D721Med (cell line): Measurements from ENCODE around the gene PMEPA1.
"Not testable (repeated sequence)": the region's sequence is repeated elsewhere in the genome, so short reads cannot be mapped to it uniquely, and the experiment has no call there.

Experiments used
- DNase-seq: peaks from one replicate; pipeline ENCODE4 v3.0.0; 2011; ENCODE audit warnings: low spot score; ENCODE audit not compliant: insufficient read length
- FAIRE-seq: peaks from 2 replicates; lab custom pipeline; 2011; peaks lifted over from hg19 to GRCh38; lab: Jason Lieb, UNC
- CTCF ChIP-seq: IDR thresholded peaks from 2 replicates; pipeline ENCODE4 v1.5.1; 2012; ENCODE audit warnings: mild to moderate bottlenecking, control low read depth; ENCODE audit not compliant: insufficient read depth; ENCODE audit errors: missing control alignments

Gene PMEPA1

GRCh38 chr20:57638895-57639236 is 70.9 kb downstream of the PMEPA1 start:
- no peak for TF ChIP-seq CTCF
- FAIRE-seq (no peak), DNase-seq (no peak)

DNA sequence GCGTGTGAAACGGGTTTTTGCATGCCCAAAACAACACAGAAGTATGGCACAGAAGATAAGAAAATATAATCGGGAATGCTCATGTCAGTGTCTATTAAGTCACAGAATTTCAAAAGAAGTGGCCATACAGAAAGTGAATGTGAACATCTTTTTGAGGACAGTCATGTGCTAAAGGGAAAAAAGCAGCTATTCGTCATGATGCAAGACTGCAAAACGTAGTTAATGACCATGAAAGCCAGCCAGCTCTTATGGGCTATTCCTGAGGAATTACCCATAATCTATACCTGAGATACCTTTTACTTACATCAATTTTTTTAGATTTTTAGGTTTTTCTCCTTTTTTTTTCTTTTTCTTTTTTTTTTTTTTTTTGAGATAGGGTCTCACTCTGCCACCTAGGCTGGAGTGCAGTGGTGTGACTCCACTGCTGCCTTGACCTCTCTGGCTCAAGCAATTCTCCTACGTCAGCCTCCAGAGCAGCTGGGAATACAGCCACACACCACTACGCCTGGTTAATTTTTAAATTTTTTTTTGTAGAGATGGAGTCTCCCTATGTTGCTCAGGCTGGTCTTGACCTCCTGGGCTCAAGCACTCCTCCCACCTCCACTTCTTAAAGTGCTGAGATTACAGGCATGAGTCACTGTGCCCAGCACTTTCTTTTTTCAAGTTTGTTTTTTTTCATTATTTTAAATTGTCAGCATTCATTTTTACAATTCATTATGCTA is 71.5 kb downstream of the PMEPA1 start:
- DNase-seq, result no peak
- no peak for TF ChIP-seq CTCF
- FAIRE-seq, result no peak

DNA sequence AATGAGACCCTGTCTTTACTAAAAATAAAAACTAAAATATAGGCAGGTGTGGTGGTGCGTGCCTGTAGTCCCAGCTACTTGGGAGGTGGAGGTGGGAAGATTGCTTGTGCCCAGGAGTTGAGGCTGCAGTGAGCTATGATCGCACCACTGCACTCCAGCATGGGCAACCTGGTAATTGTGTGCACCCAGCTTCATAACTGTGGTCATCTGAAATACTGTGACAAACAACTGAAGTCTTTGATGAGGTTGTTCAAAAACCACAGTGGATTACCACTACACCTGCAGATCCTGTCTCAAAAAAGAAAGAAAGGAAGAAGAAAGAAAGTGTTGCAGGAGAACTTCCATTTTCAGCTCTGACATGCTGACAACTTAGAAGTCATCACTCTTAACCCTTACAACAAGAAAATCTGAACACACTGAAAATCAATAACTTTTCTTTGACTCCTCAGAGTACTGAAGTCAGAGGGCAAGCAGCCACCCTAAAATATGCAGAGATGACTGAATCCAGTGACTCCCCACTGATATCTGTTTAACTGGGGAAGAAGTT is 75.8 kb downstream of the PMEPA1 start:
- FAIRE-seq (no peak), DNase-seq (no peak)
- TF ChIP-seq CTCF, result no peak

DNA sequence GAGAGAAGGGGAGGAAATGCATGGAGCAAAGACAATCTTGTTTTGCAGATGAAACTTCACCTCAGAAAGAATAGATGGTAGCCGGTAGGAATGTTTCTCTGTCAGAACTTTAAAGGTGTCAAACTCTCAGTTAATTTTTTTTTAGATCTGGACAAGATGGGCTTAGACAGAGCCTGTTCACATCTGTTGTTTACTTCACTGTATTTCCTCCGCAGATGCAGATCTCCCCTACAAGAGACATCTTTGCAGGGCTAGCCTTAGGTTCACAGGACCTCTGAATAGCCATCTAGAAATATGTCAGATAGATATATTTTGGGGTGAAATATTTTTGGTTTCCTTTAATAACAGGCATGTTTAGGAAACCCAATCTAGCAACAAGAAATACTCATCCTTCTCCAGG is 77.5 kb downstream of the PMEPA1 start:
- DNase-seq (no peak), FAIRE-seq (no peak)
- TF ChIP-seq CTCF, result no peak

GRCh38 chr20:57630061-57630460 is 79.8 kb downstream of the PMEPA1 start:
- FAIRE-seq, result no peak
- no peak for DNase-seq

GRCh38 chr20:57629491-57629901 is 80.3 kb downstream of the PMEPA1 start:
- not testable (repeated sequence) for FAIRE-seq, DNase-seq

More at GRCh38 chr20:57630061-57630460, 79.8 kb downstream of the PMEPA1 start:
- no peak for TF ChIP-seq CTCF

DNA sequence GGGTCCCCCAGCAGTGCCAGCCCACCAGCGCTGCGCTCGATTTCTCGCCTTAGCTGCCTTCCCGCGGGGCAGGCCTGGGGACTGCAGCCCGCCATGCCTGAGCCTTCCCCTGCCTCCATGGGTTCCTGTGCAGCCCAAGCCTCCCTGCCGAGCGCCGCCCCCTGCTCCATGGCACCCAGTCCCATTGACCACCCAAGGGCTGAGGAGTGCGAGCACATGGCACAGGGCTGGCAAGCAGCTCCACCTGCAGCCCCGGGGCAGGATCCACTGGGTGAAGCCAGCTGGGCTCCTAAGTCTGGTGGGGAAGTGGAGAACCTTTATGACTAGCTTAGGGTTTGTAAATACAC is 80.9 kb downstream of the PMEPA1 start:
- FAIRE-seq, result not testable (repeated sequence)

GRCh38 chr20:57628047-57628961 is 81.5 kb downstream of the PMEPA1 start:
- TF ChIP-seq CTCF, result no peak
- DNase-seq, result no peak
- FAIRE-seq, result no peak

More for the DNA sequence above, 80.9 kb downstream of the PMEPA1 start:
- not testable (repeated sequence) for DNase-seq
